Nephron (organoid): Measurements from ENCODE around the gene SLCO2A1.

Experiments used
- H3K27ac Mint-ChIP-seq, 3 experiments: 2 replicates each; pipeline ENCODE4 v1.8.0; 2020; ENCODE audit warnings: mixed read lengths in 3 of 3, mild to moderate bottlenecking in 2 of 3, moderate library complexity in 1 of 3
- H3K27me3 Mint-ChIP-seq: 2 replicates; pipeline ENCODE4 v1.8.0; 2021; ENCODE audit warnings: low read depth, mild to moderate bottlenecking, moderate library complexity, mixed read lengths
- H3K36me3 Mint-ChIP-seq: 2 replicates; pipeline ENCODE4 v1.8.0; 2020; ENCODE audit warnings: low read depth, mixed read lengths
- H3K4me1 Mint-ChIP-seq: 2 replicates; pipeline ENCODE4 v1.8.0; 2020; ENCODE audit warnings: mixed read lengths
- H3K4me3 Mint-ChIP-seq, 3 experiments: 2 replicates each; pipeline ENCODE4 v1.8.0; 2020; ENCODE audit warnings: mild to moderate bottlenecking in 3 of 3, mixed read lengths in 3 of 3, moderate library complexity in 2 of 3
- H3K9me3 Mint-ChIP-seq: 2 replicates; pipeline ENCODE4 v1.8.0; 2020; ENCODE audit warnings: mixed read lengths
- CTCF ChIP-seq, 3 experiments: fragments of 200-600 bp; sonication (generic); IDR thresholded peaks; one replicate each; pipeline ENCODE4 v1.5.0; 2021; ENCODE audit warnings: antibody characterized with exemption in 3 of 3; ENCODE audit not compliant: unreplicated experiment in 3 of 3

SLCO2A1 gene

GRCh38 chr3:133941415-133941821, 88.3 kb downstream of the SLCO2A1 start:
- Mint-ChIP-seq H3K36me3 (no peaks in the 10 kb centered on the region), H3K27me3 (peaks cover 4% of the 10 kb centered on the region), H3K4me3 (no peak overlapping the region), H3K9me3 (no peaks in the 10 kb centered on the region), H3K4me1 (peaks cover 72% of the 10 kb centered on the region), H3K27ac (peak overlapping the region in 2 of 3 experiments; percentile 9 to 35)
- no peak for TF ChIP-seq CTCF (IDR thresholded peaks at IDR 0.05; ENCODE audit: unreplicated experiment in 3 of 3)

GRCh38 chr3:133940536-133940935, 89.2 kb downstream of the SLCO2A1 start:
- peak overlapping the region in 1 of 3 experiments; percentile 36 for H3K27ac Mint-ChIP-seq
- H3K9me3 Mint-ChIP-seq: no peaks in the 10 kb centered on the region
- peaks cover 4% of the 10 kb centered on the region for H3K27me3 Mint-ChIP-seq
- no peak overlapping the region for H3K4me3 Mint-ChIP-seq
- no peaks in the 10 kb centered on the region for H3K36me3 Mint-ChIP-seq
- TF ChIP-seq CTCF (IDR thresholded peaks at IDR 0.05; ENCODE audit: unreplicated experiment in 3 of 3): no peak
- H3K4me1 Mint-ChIP-seq: peaks cover 65% of the 10 kb centered on the region

GRCh38 chr3:133939463-133939835, 90.3 kb downstream of the SLCO2A1 start:
- Mint-ChIP-seq H3K27ac (no peak overlapping the region), H3K9me3 (no peaks in the 10 kb centered on the region), H3K27me3 (peaks cover 4% of the 10 kb centered on the region), H3K4me3 (no peak overlapping the region), H3K4me1 (peaks cover 54% of the 10 kb centered on the region), H3K36me3 (no peaks in the 10 kb centered on the region)
- no peak for TF ChIP-seq CTCF (IDR thresholded peaks at IDR 0.05; ENCODE audit: unreplicated experiment in 3 of 3)

GRCh38 chr3:133938770-133939462, 90.8 kb downstream of the SLCO2A1 start:
- peak in 1 of 3 experiments; percentile 17 for TF ChIP-seq CTCF (IDR thresholded peaks at IDR 0.05; ENCODE audit: unreplicated experiment in 3 of 3)
- H3K36me3 Mint-ChIP-seq: no peaks in the 10 kb centered on the region
- H3K4me3 Mint-ChIP-seq: no peak overlapping the region
- no peaks in the 10 kb centered on the region for H3K9me3 Mint-ChIP-seq
- peaks cover 4% of the 10 kb centered on the region for H3K27me3 Mint-ChIP-seq
- H3K27ac Mint-ChIP-seq: no peak overlapping the region
- peaks cover 50% of the 10 kb centered on the region for H3K4me1 Mint-ChIP-seq

DNA sequence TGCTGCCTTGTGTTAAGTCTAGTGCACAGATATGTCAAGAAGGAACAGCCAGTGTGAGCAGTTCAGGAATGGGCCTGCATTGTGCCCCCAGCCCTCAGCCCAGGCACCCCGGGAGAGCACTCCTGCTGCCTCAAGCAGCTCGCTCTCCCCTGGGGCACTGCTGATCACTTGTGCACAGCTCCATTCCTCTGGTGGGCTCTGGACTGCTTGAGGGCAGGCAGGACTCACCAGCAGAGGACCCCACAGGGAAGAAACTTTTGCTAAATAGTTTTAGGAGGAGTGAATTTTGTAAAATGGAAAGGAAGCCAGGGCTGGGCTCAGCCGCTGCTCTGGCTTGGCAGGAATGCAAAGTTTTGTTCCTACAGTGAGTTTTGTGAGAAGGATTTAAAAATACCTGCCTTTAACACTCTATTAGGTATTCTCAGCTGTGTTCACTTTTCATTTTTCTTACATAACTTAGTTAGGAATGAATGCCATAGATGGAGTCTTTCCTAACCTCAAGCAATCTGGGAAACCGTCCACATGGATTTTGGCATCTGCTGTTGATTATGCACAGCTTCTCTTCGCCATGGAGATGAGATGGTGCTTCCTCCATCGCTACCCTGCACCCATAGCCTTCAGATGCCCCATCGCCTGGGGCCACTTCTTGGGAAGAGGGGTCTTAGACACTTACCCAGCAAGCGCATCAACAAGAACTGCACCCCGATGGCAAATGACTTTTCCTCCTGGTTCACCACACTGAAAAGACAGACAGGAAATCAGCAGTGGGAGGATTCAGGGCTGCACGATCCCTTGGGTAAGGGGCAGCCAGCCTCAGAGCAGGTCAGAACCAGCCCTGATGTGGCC, 91.7 kb downstream of the SLCO2A1 start:
- Mint-ChIP-seq H3K27me3 (peaks cover 4% of the 10 kb centered on the region), H3K27ac (no peak overlapping the region), H3K36me3 (peaks cover 5% of the 10 kb centered on the region), H3K9me3 (no peaks in the 10 kb centered on the region), H3K4me3 (no peak overlapping the region), H3K4me1 (peaks cover 47% of the 10 kb centered on the region)
- TF ChIP-seq CTCF (IDR thresholded peaks at IDR 0.05; ENCODE audit: unreplicated experiment in 3 of 3): no peak
